Lung (tissue), 12 donors: ENCODE data around the gene GPR119. TPM values are rescaled to one million over a fixed set of nuclear protein-coding genes. Genes with fewer than 3 reads are reported as not detected.

Experiments used
- ATAC-seq: fragments of 200-7000 bp; cut with Tn5 transposase; one replicate; pipeline ENCODE4 v1.9.1; 2020; ENCODE audit warnings: moderate number of reproducible peaks; ENCODE audit not compliant: insufficient read depth, low FRiP score
- DNase-seq, 3 donors: peaks; one replicate each; pipeline ENCODE4 v3.0.0-alpha.2; 2013 to 2017
- H3K27ac ChIP-seq, 2 donors: one replicate each; pipeline ENCODE4 v1.5.1; 2013; ENCODE audit warnings: mild to moderate bottlenecking in 2 of 2, moderate library complexity in 2 of 2, control low read depth in 1 of 2, inconsistent platforms in 1 of 2, low read depth in 1 of 2, low read length in 1 of 2
- H3K27me3 ChIP-seq, 3 donors: one replicate each; pipeline ENCODE4 v1.5.1; 2013; ENCODE audit warnings: low read length in 2 of 3; ENCODE audit not compliant: control insufficient read depth in 3 of 3, insufficient read depth in 3 of 3
- H3K36me3 ChIP-seq, 4 donors: one replicate each; pipeline ENCODE4 v1.5.1; 2013; ENCODE audit warnings: low read length in 4 of 4, mild to moderate bottlenecking in 1 of 4, moderate library complexity in 1 of 4; ENCODE audit not compliant: control insufficient read depth in 4 of 4, insufficient read depth in 4 of 4
- H3K4me1 ChIP-seq, 5 donors: one replicate each; pipeline ENCODE4 v1.5.1; 2013; ENCODE audit warnings: low read length in 5 of 5, mild to moderate bottlenecking in 2 of 5, moderate library complexity in 1 of 5; ENCODE audit not compliant: control insufficient read depth in 5 of 5, insufficient read depth in 5 of 5
- H3K4me3 ChIP-seq: one replicate; pipeline ENCODE4 v1.5.1; 2013; ENCODE audit warnings: mild to moderate bottlenecking, control low read depth, moderate library complexity
- H3K9ac ChIP-seq, 2 donors: one replicate each; pipeline ENCODE4 v1.5.1; 2013; ENCODE audit warnings: low read length in 2 of 2, control low read depth in 1 of 2; ENCODE audit not compliant: insufficient read depth in 1 of 2
- H3K9me3 ChIP-seq, 4 donors: one replicate each; pipeline ENCODE4 v1.5.1; 2013; ENCODE audit warnings: low read length in 3 of 4, mild to moderate bottlenecking in 1 of 4, moderate library complexity in 1 of 4; ENCODE audit not compliant: control insufficient read depth in 4 of 4, insufficient read depth in 3 of 4
- WGBS, 2 donors: extraction: QIAGEN DNeasy Blood & Tissue Kit; methylation state at CpG; one replicate each; pipeline ENCODE4 v1.1.7; 2013; 5-methylcytosine and 5-hydroxymethylcytosine counted together
- polyA plus RNA-seq, 2 donors: library from polyadenylated mRNA; stranded (reverse); fragments of 200-250 nt; gene quantifications; one replicate each; pipeline ENCODE4 v1.2.1, GENCODE V29; 2013
- total RNA-seq, 2 donors: library from RNA; depleted of rRNA in 1 of 2; stranded (reverse); fragments of >200 nt in 1 of 2; gene quantifications; one replicate each; pipeline ENCODE4 v1.2.1, GENCODE V29; 2014 to 2021
- TF ChIP-seq, protein P1 (sequence below): IDR thresholded peaks from 2 replicates; pipeline ENCODE4 v1.5.1; 2012; ENCODE audit warnings: mild to moderate bottlenecking; ENCODE audit errors: control extremely low read depth, extremely low read depth
- donor health status: control.
- donor health status: control.
- donor health status: Bipolar disorder and iron deficiency.
- donor health status: healthy.
- donor health status: DM: yes; HTN: yes; CAD: no.

The GPR119 gene
- total and polyA plus RNA-seq, 4 donors = not detected

DNA sequence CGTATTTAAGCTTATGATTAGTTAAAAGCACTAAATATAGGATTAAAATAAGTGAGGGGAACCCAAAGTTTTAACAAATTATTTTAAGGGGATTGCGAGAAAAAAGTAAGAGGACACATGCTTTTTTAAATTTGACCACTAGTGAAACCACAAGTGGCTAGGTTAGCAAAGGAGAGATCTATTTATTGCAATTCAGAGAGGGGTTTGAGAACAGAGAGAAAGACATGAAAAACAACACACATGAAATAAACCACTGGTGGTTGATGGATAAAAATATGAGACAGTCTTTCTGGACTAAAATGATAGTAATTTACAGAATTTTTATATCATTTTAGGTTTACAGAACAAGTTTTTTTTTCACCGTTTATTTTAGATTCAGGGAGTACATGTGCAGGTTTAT is 33.9 kb downstream of the GPR119 start:
- TF ChIP-seq, protein P1, sequence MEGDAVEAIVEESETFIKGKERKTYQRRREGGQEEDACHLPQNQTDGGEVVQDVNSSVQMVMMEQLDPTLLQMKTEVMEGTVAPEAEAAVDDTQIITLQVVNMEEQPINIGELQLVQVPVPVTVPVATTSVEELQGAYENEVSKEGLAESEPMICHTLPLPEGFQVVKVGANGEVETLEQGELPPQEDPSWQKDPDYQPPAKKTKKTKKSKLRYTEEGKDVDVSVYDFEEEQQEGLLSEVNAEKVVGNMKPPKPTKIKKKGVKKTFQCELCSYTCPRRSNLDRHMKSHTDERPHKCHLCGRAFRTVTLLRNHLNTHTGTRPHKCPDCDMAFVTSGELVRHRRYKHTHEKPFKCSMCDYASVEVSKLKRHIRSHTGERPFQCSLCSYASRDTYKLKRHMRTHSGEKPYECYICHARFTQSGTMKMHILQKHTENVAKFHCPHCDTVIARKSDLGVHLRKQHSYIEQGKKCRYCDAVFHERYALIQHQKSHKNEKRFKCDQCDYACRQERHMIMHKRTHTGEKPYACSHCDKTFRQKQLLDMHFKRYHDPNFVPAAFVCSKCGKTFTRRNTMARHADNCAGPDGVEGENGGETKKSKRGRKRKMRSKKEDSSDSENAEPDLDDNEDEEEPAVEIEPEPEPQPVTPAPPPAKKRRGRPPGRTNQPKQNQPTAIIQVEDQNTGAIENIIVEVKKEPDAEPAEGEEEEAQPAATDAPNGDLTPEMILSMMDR = no peak
- Histone ChIP-seq H3K36me3 (peaks cover 0 to 2% (median under 1%) of the 10 kb centered on the region in 4 donors), H3K9me3 (no peaks in the 10 kb centered on the region), H3K9ac (no peak overlapping the region), H3K4me1 (no peaks in the 10 kb centered on the region), H3K4me3 (no peak overlapping the region), H3K27me3 (peaks cover 0 to 2% (median 0%) of the 10 kb centered on the region in 3 donors), H3K27ac (no peak overlapping the region)
- DNase-seq (no peak), ATAC-seq (no peak)
- 72 to 100% methylated on average over 3 of the region's 3 CpGs for WGBS, 2 donors

DNA sequence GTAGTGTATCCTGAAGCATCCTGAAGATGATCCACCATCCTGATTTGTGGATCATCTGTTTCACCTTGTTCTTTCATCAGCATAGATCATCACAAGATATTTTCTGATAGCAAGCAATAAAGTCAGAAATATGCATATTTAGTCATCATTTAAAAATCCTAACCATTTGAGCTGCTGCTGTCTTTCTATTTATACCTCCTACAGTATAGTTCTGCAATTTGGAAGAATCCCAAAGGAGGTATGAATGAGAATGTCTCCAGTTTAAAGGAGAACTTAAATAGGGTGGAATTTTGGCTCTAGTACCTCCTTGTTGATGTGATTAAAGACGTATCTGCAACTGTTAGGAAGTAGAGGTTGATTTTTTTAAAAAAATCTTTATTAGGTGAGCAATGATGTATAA is 38.2 kb downstream of the GPR119 start:
- TF ChIP-seq, protein P1 = no peak
- no peak overlapping the region for H3K27ac ChIP-seq
- no peak overlapping the region for H3K4me3 ChIP-seq
- H3K27me3 ChIP-seq = peaks cover 0 to 7% (median 0%) of the 10 kb centered on the region in 3 donors
- 46 to 79% methylated on average over 1 of the region's 1 CpG for WGBS, 2 donors
- H3K9me3 ChIP-seq = no peaks in the 10 kb centered on the region
- no peaks in the 10 kb centered on the region for H3K4me1 ChIP-seq
- no peak for DNase-seq
- no peak for ATAC-seq
- peaks cover 0 to 2% (median 0%) of the 10 kb centered on the region in 4 donors for H3K36me3 ChIP-seq
- no peak overlapping the region for H3K9ac ChIP-seq

DNA sequence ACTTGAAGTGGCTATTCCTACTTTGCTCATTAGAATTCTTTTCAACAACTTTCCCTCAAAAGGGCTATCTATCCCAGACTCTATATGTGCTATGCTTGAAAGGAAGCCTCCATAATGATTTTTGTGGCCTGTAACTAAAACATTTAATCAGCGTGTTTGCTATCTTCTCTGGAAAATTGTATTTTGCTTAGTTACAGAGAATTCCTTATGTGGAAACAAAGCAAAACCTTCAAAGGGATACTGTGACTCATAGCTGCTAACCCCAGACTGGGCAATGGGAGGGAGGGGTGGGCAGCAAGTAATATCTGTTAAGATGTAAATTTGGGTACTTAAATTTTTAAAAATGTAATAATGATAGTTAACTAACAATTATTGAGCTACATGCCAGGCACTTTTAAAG is 42.1 kb downstream of the GPR119 start:
- Histone ChIP-seq H3K36me3 (no peaks in the 10 kb centered on the region), H3K4me3 (no peak overlapping the region), H3K27ac (no peak overlapping the region), H3K4me1 (no peaks in the 10 kb centered on the region), H3K27me3 (peaks cover 0 to 7% (median 3%) of the 10 kb centered on the region in 3 donors), H3K9me3 (no peaks in the 10 kb centered on the region), H3K9ac (no peak overlapping the region)
- ATAC-seq (no peak), DNase-seq (no peak)
- WGBS, 2 donors = 80 to 91% methylated on average over 1 of the region's 1 CpG
- TF ChIP-seq, protein P1 = no peak

- H3K9ac ChIP-seq = peak overlapping the region in 1 of 2 donors; percentile 77
- H3K4me3 ChIP-seq = peak overlapping the region; percentile 63
- 11 to 44% methylated on average over 9 of the region's 9 CpGs for WGBS, 2 donors
- ATAC-seq = no peak
- no peaks in the 10 kb centered on the region for H3K36me3 ChIP-seq
- DNase-seq = peak in 2 of 3 donors; percentile 2 to 26
- H3K27ac ChIP-seq = peak overlapping the region; percentile 23 to 69
- TF ChIP-seq, protein P1 = no peak
- H3K27me3 ChIP-seq = peaks cover 0 to 3% (median 3%) of the 10 kb centered on the region in 3 donors
- no peaks in the 10 kb centered on the region for H3K9me3 ChIP-seq
- no peaks in the 10 kb centered on the region for H3K4me1 ChIP-seq
Observed at GRCh38 chrX:130340271-130340670, 45.2 kb downstream of the GPR119 start.
